BLaER1 (cell line): ENCODE measurements around the gene NME3.
"Not testable (repeated sequence)": the region's sequence is repeated elsewhere in the genome, so short reads cannot be mapped to it uniquely, and the experiment has no call there.

Experiments used
- H3K27ac ChIP-seq: shearing (Covaris generic); formaldehyde crosslinking; 2 replicates; pipeline ENCODE4 v1.8.1; 2022
- H3K27me3 ChIP-seq: shearing (Covaris generic); formaldehyde crosslinking; 2 replicates; pipeline ENCODE4 v1.8.1; 2022
- H3K36me3 ChIP-seq: shearing (Covaris generic); formaldehyde crosslinking; 2 replicates; pipeline ENCODE4 v1.8.1; 2022
- H3K4me1 ChIP-seq: shearing (Covaris generic); formaldehyde crosslinking; 2 replicates; pipeline ENCODE4 v1.8.1; 2022
- H3K4me2 ChIP-seq: shearing (Covaris generic); formaldehyde crosslinking; 2 replicates; pipeline ENCODE4 v1.8.1; 2022
- H3K4me3 ChIP-seq: shearing (Covaris generic); formaldehyde crosslinking; 2 replicates; pipeline ENCODE4 v1.8.1; 2022
- H3K9ac ChIP-seq: shearing (Covaris generic); formaldehyde crosslinking; 2 replicates; pipeline ENCODE4 v1.8.1; 2022
- H3K9me3 ChIP-seq: shearing (Covaris generic); formaldehyde crosslinking; 2 replicates; pipeline ENCODE4 v1.8.1; 2022
- H4K20me1 ChIP-seq: shearing (Covaris generic); formaldehyde crosslinking; 2 replicates; pipeline ENCODE4 v1.8.1; 2022
- Cebpa-rat ChIP-seq: shearing (Covaris generic); IDR thresholded peaks from 2 replicates; pipeline ENCODE4 v1.8.1; 2022

The NME3 gene

DNA sequence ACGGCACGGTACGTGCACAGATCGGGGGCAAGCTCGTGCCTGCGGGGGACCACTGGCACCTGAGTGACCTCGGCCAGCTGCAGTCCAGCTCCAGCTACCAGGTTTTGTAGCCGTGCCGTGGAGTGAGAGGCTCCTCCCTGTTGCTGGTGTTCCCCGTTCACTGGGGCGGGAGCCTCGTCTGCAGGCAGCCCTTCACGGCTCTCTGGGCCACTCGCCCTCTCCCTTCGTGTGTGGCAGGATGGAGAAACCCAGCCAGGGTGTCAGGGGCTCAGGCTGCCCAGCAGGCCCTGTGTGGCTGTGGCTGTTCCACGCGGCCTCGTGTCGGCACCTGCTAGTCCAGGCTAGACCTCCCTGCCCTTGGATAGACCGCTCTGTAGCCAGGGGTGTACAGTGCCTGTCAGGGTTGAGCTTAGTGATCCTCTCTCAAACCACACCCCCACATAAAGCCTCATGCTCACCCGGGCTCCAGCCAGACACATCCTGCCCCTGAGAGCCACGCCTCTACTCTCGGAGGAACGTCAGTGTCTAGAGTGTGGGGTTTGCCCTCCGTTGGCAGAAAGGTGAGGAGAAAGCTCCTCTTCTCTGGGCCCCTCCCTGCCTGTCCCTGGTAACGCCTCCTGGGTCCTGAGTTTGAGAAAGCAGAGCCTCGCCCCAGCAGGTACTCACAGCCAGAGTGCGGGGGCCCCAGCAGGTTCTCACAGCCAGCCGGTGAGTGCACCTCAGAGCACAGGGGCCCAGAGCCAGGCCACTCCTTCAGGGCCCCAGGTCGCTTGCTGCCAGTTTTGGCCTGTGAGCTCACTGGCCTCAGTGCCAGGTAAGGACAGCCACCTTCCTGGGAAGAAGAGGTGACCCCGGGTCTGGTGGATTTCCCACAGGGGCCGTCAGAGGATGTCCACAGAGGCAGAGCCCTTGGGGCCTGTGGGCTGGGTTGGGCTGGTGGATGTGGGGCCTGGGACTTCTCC lies 27.7 kb downstream of the NME3 start:
- no peak overlapping the region for H3K4me3 ChIP-seq
- H3K27ac ChIP-seq, result no peak overlapping the region
- H4K20me1 ChIP-seq, result peaks cover 75% of the 10 kb centered on the region
- 0 out of 2 replicates have a peak overlapping the region, but pooled peaks have one; percentile 19 for H3K9ac ChIP-seq
- no peak overlapping the region for H3K4me2 ChIP-seq
- peaks cover 10% of the 10 kb centered on the region; the same call in 1 of the 2 replicates for H3K9me3 ChIP-seq
- H3K36me3 ChIP-seq, result peaks cover 89% of the 10 kb centered on the region
- no peak for TF ChIP-seq Cebpa-rat
- peaks cover 12% of the 10 kb centered on the region for H3K4me1 ChIP-seq
- H3K27me3 ChIP-seq, result no peaks in the 10 kb centered on the region

DNA sequence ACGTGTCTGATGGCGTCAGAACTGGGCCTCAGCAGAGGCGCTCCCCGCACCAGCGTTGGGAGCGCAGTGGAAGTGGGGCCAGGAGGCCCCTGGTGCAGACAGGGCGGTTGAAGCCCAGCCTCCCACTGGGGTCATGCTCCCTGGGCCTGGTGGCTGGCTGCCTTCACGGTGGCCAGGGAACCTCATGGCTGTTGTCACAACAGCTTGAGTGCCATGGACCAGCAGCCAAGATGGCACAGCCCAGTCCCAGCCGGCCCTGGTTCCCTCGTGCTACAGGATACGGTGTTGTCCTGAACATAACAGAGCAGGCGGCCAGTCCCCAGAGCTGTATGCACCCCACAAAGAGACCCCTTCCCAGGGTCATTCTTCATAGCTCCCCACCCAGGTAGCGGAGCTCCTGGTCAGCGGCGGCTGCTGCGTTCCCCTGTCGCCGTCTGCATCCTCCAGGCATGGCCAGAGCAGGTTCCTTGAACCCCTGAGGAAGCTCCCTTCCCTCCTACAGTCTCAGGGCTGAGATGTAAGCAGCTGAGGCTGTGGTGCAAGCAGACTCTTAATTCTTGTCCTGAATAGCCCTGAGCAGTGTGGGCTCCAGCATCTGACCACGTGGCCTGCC lies 29.7 kb downstream of the NME3 start:
- TF ChIP-seq Cebpa-rat, result no peak
- no peak overlapping the region for H3K4me2 ChIP-seq
- peaks cover 30% of the 10 kb centered on the region for H3K9me3 ChIP-seq
- H3K4me3 ChIP-seq, result no peak overlapping the region
- H3K27ac ChIP-seq, result no peak overlapping the region
- H3K4me1 ChIP-seq, result peaks cover 12% of the 10 kb centered on the region
- peaks cover 69% of the 10 kb centered on the region for H3K36me3 ChIP-seq
- no peak overlapping the region for H3K9ac ChIP-seq
- H3K27me3 ChIP-seq, result no peaks in the 10 kb centered on the region
- peaks cover 66% of the 10 kb centered on the region for H4K20me1 ChIP-seq

DNA sequence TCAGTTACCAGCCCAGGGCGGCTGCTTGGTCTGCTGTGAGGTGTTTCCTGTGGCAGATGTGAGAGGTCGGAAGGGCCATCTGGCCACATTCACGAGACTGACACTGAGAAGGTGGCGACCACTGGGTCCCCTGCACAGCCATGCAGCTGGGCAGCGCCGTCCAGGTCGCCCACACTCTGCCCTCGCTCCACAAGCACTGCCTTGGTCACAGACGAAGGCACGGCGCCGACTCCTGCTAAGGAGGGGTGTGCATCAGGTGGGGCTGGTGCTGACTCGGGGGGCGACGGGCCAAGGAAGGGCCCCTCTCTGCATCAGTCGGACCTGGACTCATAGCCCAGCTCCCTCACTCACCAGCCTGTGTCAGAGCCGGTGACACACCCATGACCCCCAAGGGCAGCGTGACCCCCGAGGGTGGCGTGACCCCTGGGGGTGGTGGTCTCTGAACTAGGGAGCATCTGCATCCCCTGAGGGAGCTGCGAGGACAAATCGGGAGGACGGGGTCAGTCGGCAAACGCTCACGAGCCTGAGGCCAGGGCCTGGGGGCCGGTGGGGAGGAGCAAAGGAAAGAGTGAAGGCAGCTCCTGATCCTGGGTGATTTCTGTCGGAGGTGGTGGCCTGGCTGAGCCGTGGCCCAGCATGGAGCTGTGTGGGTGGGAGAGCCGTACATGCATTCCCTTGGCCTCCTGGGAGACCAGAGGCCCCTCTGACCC lies 30.4 kb downstream of the NME3 start:
- Histone ChIP-seq H3K27me3 (no peaks in the 10 kb centered on the region), H3K9me3 (peaks cover 37% of the 10 kb centered on the region), H3K9ac (no peak overlapping the region), H3K27ac (no peak overlapping the region), H4K20me1 (peaks cover 59% of the 10 kb centered on the region), H3K36me3 (peaks cover 61% of the 10 kb centered on the region), H3K4me2 (no peak overlapping the region), H3K4me1 (peaks cover 12% of the 10 kb centered on the region), H3K4me3 (no peak overlapping the region)
- no peak for TF ChIP-seq Cebpa-rat

DNA sequence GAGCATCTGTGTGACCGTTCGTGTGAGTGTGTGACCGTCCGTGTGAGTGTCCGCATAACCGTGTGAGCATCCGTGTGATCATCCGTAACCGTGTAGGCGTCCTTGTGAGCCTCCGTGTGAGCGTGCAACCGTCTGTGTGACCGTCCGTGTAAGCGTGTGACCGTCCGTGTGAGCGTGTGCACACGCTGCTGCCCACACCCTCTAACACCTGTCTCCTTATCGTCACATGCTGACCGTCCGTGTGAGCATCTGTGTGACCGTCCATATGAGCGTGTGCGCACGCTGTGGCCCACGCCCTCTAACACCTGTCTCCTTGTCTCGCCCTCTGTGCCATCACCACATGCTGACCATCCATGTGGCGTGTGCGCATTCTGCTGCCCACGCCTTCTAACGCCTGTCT lies 31.1 kb downstream of the NME3 start:
- H3K9ac ChIP-seq, result no peak overlapping the region

DNA sequence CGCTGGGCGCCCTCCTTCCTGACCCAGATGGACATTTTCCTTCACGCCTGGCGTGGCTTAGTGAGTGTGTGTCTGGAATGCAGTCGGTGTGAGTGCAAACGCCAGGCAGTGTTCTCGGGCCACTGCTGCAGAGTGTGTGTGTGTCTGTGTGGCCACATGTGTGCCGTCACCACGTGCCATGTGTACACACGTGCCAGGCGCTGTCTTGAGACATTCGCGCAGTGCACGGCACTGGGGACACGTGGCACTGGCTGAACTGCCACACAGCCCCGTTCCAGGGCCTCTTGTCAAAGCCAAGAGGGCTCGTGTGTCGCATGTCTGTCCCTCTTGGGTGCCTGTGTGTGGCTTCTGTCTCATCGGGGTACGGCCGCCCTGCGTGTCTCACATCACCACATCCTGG lies 36.5 kb downstream of the NME3 start:
- no peak overlapping the region for H3K27ac ChIP-seq
- no peak overlapping the region for H3K4me2 ChIP-seq
- H3K9ac ChIP-seq, result no peak overlapping the region
- peaks cover 59% of the 10 kb centered on the region for H3K36me3 ChIP-seq
- no peak overlapping the region; the same call in 1 of the 2 replicates for H3K4me3 ChIP-seq
- peaks cover 40% of the 10 kb centered on the region; the same call in 1 of the 2 replicates for H4K20me1 ChIP-seq
- no peaks in the 10 kb centered on the region for H3K27me3 ChIP-seq
- TF ChIP-seq Cebpa-rat, result no peak
- H3K4me1 ChIP-seq, result no peaks in the 10 kb centered on the region
- peaks cover 68% of the 10 kb centered on the region for H3K9me3 ChIP-seq

More for the DNA sequence above, 31.1 kb downstream of the NME3 start:
- Histone ChIP-seq H3K9me3 (peaks cover 44% of the 10 kb centered on the region), H3K27me3 (no peaks in the 10 kb centered on the region), H3K4me2 (no peak overlapping the region), H3K36me3 (peaks cover 60% of the 10 kb centered on the region), H3K27ac (no peak overlapping the region), H3K4me3 (no peak overlapping the region), H3K4me1 (peaks cover 5% of the 10 kb centered on the region), H4K20me1 (peaks cover 52% of the 10 kb centered on the region)
- no peak for TF ChIP-seq Cebpa-rat

DNA sequence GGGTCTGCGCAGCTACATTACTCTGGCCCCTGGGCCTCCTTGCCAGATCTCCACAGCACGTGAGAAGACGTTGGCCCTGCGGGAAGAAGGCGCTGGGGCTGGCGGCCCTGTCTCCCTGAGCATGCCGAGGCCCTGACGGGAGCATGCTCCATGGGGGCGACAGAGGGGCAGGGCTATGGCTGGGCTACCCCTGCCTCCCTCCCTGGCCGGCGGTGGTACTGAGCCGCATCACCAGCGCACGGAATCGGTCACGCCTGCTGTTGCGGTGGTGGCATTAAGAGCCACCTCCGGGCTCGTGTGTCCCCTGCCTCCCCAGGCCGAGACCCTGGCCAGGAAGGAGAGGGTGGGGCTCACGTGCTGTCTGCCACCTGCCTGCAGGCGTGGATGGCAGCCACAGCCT lies 37.2 kb downstream of the NME3 start:
- no peak overlapping the region for H3K27ac ChIP-seq
- H3K4me2 ChIP-seq, result no peak overlapping the region
- no peak overlapping the region for H3K9ac ChIP-seq
- peaks cover 42% of the 10 kb centered on the region for H4K20me1 ChIP-seq
- H3K4me3 ChIP-seq, result no peak overlapping the region; the same call in 1 of the 2 replicates
- H3K36me3 ChIP-seq, result peaks cover 64% of the 10 kb centered on the region
- H3K27me3 ChIP-seq, result no peaks in the 10 kb centered on the region
- H3K9me3 ChIP-seq, result peaks cover 62% of the 10 kb centered on the region
- H3K4me1 ChIP-seq, result no peaks in the 10 kb centered on the region
- TF ChIP-seq Cebpa-rat, result no peak

DNA sequence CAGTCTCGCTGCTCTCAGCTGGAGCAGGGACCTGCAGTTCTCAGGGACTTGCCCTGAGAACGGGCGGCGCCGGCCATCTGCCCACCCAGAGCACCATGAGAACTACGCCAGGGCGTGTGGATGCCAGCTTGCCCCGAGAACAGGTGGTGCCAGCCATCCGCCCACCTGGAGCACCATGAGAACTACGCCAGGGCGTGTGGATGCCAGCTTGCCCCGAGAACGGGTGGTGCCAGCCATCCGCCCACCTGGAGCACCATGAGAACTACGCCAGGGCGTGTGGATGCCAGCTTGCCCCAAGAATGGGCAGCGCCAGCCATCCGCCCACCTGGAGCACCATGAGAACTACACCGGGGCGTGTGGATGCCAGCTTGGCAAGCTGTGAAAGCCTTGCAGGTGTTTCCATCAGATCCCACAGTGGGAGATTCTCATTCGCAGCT lies 38.8 kb downstream of the NME3 start:
- H3K36me3 ChIP-seq, result peaks cover 80% of the 10 kb centered on the region
- H3K4me1 ChIP-seq, H3K9ac ChIP-seq, H3K4me3 ChIP-seq, H3K27ac ChIP-seq, H3K4me2 ChIP-seq, H3K27me3 ChIP-seq: not testable (repeated sequence)
- H3K9me3 ChIP-seq, result peaks cover 47% of the 10 kb centered on the region
- H4K20me1 ChIP-seq, result peaks cover 58% of the 10 kb centered on the region

DNA sequence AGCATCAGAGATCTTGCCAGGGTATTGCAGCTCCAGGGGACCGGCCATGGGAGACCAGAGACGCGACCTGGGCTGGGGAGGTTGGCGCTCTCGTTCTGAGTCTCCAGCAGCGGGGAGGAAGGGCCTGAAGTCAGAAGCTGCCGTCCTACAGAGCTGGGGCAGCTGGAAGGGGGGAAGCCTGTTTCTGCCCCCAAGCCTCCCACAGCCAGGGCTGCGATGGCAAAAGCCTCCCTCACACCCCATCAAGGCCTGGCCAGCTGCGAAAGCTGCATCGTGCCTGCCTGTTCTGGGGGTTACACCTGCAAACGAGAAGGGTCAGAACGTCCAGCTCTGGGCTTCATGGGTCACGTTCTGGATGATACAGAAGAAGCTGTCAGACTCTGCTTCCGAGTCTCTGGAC lies 39.3 kb downstream of the NME3 start:
- H3K36me3 ChIP-seq, result peaks cover 85% of the 10 kb centered on the region
- H3K4me3 ChIP-seq, result no peak overlapping the region
- no peaks in the 10 kb centered on the region for H3K4me1 ChIP-seq
- H3K9ac ChIP-seq, result no peak overlapping the region
- no peak overlapping the region for H3K27ac ChIP-seq
- no peak overlapping the region for H3K4me2 ChIP-seq
- peaks cover 42% of the 10 kb centered on the region for H3K9me3 ChIP-seq
- no peaks in the 10 kb centered on the region for H3K27me3 ChIP-seq
- no peak for TF ChIP-seq Cebpa-rat
- peaks cover 63% of the 10 kb centered on the region for H4K20me1 ChIP-seq

DNA sequence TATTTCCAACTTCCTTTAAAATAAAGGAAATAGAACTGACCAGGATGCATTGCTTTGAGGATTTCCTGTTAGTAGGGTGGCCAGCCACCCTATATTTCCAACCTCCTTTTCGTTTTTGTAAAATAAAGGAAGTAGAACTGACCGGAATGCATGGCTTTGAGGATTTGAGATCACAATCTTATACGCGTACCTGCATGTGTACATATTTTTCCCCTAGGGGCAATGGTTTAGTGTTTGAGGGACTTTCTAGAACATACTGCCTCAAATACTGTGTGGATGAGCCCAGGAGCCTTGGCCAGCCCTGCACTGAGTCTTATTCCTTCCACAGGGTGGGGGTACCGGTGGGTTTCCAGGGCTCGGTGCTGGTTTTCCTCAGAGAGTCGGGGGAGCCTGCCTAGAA lies 39.7 kb downstream of the NME3 start:
- Histone ChIP-seq H3K27me3 (no peaks in the 10 kb centered on the region), H3K36me3 (peaks cover 90% of the 10 kb centered on the region), H3K4me3 (no peak overlapping the region), H4K20me1 (peaks cover 67% of the 10 kb centered on the region), H3K4me1 (no peaks in the 10 kb centered on the region), H3K4me2 (no peak overlapping the region), H3K9ac (no peak overlapping the region), H3K9me3 (peaks cover 37% of the 10 kb centered on the region), H3K27ac (no peak overlapping the region)
- no peak for TF ChIP-seq Cebpa-rat

DNA sequence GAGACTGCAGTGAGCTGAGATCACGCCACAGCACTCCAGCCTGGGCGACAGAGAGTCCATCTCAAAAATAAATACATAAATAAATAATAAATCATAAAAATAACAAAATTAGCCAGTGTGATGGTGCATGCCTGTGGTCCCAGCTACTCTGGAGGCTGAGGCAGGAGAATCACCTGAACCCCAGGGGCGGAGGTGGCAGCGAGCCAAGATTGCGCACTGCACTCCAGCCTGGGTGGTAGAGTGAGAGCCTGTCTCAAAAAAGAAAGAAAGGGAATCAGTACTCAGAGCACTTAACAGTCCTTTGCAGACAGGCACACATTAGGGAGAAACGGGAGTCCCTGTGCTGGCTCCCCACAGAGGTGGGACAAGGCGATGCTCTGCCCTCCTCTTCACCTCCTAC lies 40.3 kb downstream of the NME3 start:
- Histone ChIP-seq H4K20me1 (peaks cover 73% of the 10 kb centered on the region), H3K4me1 (no peaks in the 10 kb centered on the region), H3K4me2 (no peak overlapping the region), H3K27me3 (no peaks in the 10 kb centered on the region), H3K27ac (no peak overlapping the region), H3K36me3 (peaks cover 95% of the 10 kb centered on the region), H3K9me3 (peaks cover 32% of the 10 kb centered on the region), H3K4me3 (no peak overlapping the region), H3K9ac (no peak overlapping the region)
- no peak for TF ChIP-seq Cebpa-rat
